Activated T-cell treated with anti-CD3 and anti-CD28 coated beads for 1 hour (primary cell): ENCODE data around the gene ANKRD2.

Experiments
- DNase-seq: peaks from one replicate; pipeline ENCODE4 v3.0.0-alpha.2; 2020; ENCODE audit warnings: low read depth

Gene ANKRD2

GRCh38 chr10:97596101-97597082 lies 23.8 kb downstream of the ANKRD2 start:
- no peak for DNase-seq

- no peak for DNase-seq
Observed at GRCh38 chr10:97597778-97598177, 25.2 kb downstream of the ANKRD2 start.

- DNase-seq, result no peak
Observed at GRCh38 chr10:97598407-97599271, 26.1 kb downstream of the ANKRD2 start.

- DNase-seq, result no peak
Observed at GRCh38 chr10:97599272-97599619, 26.7 kb downstream of the ANKRD2 start.

GRCh38 chr10:97600616-97601015 lies 28.0 kb downstream of the ANKRD2 start:
- DNase-seq, result no peak

- no peak for DNase-seq
Observed at GRCh38 chr10:97601268-97602215, 29.0 kb downstream of the ANKRD2 start.

- no peak for DNase-seq
Observed at GRCh38 chr10:97607095-97607636, 34.6 kb downstream of the ANKRD2 start.

- DNase-seq, result no peak
Observed at GRCh38 chr10:97608991-97609561, 36.5 kb downstream of the ANKRD2 start.

GRCh38 chr10:97611473-97611872 lies 38.9 kb downstream of the ANKRD2 start:
- DNase-seq, result no peak

GRCh38 chr10:97612386-97612785 lies 39.8 kb downstream of the ANKRD2 start:
- DNase-seq, result no peak

- no peak for DNase-seq
Observed at GRCh38 chr10:97618285-97618684, 45.7 kb downstream of the ANKRD2 start.

- no peak for DNase-seq
Observed at GRCh38 chr10:97618733-97619132, 46.2 kb downstream of the ANKRD2 start.

GRCh38 chr10:97623277-97623676 lies 50.7 kb downstream of the ANKRD2 start:
- no peak for DNase-seq

GRCh38 chr10:97627731-97628130 lies 55.2 kb downstream of the ANKRD2 start:
- DNase-seq, result no peak

- no peak for DNase-seq
Observed at GRCh38 chr10:97628228-97628627, 55.6 kb downstream of the ANKRD2 start.

- DNase-seq, result no peak
Observed at GRCh38 chr10:97629289-97629688, 56.7 kb downstream of the ANKRD2 start.

GRCh38 chr10:97631098-97631497 lies 58.5 kb downstream of the ANKRD2 start:
- DNase-seq, result no peak

- DNase-seq, result peak; percentile 85
Observed at GRCh38 chr10:97632949-97633884, 60.6 kb downstream of the ANKRD2 start, which contains the start of gene MORN4. Gene MORN4 (minus strand): TSS chr10:97633500. CDS start chr10:97619653, 13,847 bp downstream.
